ENCODE results near the gene PRR20D. TPM values are rescaled to one million over a fixed set of nuclear protein-coding genes. Genes with fewer than 3 reads are reported as not detected.
"Not testable (repeated sequence)": the region's sequence is repeated elsewhere in the genome, so short reads cannot be mapped to it uniquely, and the experiment has no call there.

Gene PRR20D
- total RNA-seq, 6 donors from 2014 or later: not detected

DNA sequence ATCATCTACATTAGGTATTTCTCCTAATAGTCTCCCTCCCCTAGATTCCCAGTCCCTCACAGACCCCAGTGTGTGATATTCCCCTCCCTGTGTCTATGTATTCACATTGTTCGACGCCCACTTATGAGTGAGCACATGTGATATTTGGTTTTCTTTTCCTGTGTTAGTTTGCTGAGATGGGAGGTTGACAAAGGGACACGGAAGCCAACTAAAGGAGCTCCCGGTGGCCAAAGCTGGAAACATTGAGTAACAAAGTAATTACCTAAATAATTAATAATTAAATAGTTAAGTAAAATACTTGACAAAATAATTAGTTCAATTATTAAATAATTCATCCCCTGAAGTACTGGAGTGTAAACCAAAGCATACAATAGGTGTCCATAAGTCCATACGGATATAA is 21.4 kb upstream of the PRR20D start:
- ATAC-seq (ENCODE audit: low FRiP score in 2 of 2): no peak
- no peak for TF ChIP-seq POLR2A (IDR thresholded peaks at IDR 0.05)
- TF ChIP-seq CTCF (IDR thresholded peaks at IDR 0.05): no peak
- TF ChIP-seq EP300 (IDR thresholded peaks at IDR 0.05): no peak
- TF ChIP-seq POLR2AphosphoS5 (IDR thresholded peaks at IDR 0.05): no peak

GRCh38 chr13:57139781-57140180 is 20.7 kb upstream of the PRR20D start:
- not testable (repeated sequence) for H3K4me1 ChIP-seq; DNase-seq; H3K27me3 ChIP-seq; H3K27ac ChIP-seq; H3K36me3 ChIP-seq; H3K9me3 ChIP-seq; H3K4me3 ChIP-seq; ATAC-seq (ENCODE audit: low FRiP score in 2 of 2)
- WGBS, 2 donors: 96 to 97% methylated on average over 7 to 11 of the region's 18 CpGs

More for the DNA sequence above, 21.4 kb upstream of the PRR20D start:
- WGBS, 2 donors: 89 to 94% methylated on average over 5 of the region's 5 CpGs
- Histone ChIP-seq H3K4me1 (no peaks in the 10 kb centered on the region), H3K27me3 (no peaks in the 10 kb centered on the region), H3K4me3 (no peak overlapping the region), H3K9me3 (peaks cover 0 to 4% (median 0%) of the 10 kb centered on the region in 4 donors), H3K27ac (no peak overlapping the region), H3K36me3 (no peaks in the 10 kb centered on the region)
- no peak for DNase-seq

DNA sequence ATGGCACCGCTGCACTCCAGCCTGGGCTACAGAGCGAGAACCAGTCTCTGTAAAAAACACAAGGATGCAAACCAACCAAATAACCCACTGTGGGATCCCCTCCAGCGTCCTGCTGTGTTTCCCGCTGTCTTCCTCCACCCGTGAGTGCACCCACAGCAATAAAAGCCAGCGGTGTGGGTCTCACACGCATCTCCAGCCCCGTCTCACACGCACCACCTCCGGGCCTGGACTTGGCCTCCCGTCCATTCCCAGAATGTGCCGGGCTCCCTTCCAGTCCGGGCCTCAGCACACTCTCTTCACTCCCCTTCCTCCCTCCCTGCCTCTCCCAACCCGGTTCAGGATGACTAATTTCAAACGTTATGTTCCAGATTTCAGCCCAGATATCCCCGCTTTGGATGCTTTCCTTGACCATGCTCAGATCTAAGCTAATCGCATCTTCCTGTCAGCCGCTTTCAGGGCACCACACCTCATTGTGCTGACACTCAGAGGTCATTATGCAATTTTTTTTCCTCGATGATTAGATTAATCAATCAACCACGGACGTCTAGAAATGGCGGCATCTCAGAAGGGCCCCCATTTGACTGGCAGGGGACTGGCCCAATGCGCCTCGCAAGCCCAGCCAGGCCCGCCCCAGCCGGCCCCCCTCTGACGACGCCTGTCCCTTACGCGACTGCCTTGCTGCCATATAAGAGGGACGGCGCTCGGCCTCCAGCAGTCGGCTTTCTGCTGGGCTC is 20.0 kb upstream of the PRR20D start, which contains the start of gene PRR20A:
Gene PRR20A (plus strand): TSS at position 684 of the 734 bp plus-strand sequence. CDS start 387 bp downstream, outside the sequence.
- not testable (repeated sequence) for H3K9me3 ChIP-seq; H3K4me3 ChIP-seq; H3K4me1 ChIP-seq; H3K36me3 ChIP-seq; H3K27ac ChIP-seq; H3K27me3 ChIP-seq; ATAC-seq (ENCODE audit: low FRiP score in 2 of 2)
- 92 to 96% methylated on average over 11 to 12 of the region's 34 CpGs for WGBS, 2 donors
- DNase-seq: peak in 1 of 2 donors; percentile 17

- H3K4me3 ChIP-seq; H3K36me3 ChIP-seq; ATAC-seq (ENCODE audit: low FRiP score in 2 of 2); H3K27ac ChIP-seq; H3K4me1 ChIP-seq; H3K9me3 ChIP-seq; H3K27me3 ChIP-seq; DNase-seq: not testable (repeated sequence)
- WGBS, 2 donors: no CpG with 5 or more reads among the region's 22 CpGs
Observed at GRCh38 chr13:57147188-57147587, 13.2 kb upstream of the PRR20D start, which contains the start of gene PRR20B. Gene PRR20B (plus strand): TSS chr13:57147488. CDS start chr13:57147875, 387 bp downstream.

GRCh38 chr13:57148106-57148505 is 12.3 kb upstream of the PRR20D start:
- not testable (repeated sequence) for H3K9me3 ChIP-seq; ATAC-seq (ENCODE audit: low FRiP score in 2 of 2); H3K27me3 ChIP-seq; DNase-seq; H3K36me3 ChIP-seq; H3K4me3 ChIP-seq; H3K4me1 ChIP-seq; H3K27ac ChIP-seq
- 91 to 97% methylated on average over 9 to 10 of the region's 14 CpGs for WGBS, 2 donors

DNA sequence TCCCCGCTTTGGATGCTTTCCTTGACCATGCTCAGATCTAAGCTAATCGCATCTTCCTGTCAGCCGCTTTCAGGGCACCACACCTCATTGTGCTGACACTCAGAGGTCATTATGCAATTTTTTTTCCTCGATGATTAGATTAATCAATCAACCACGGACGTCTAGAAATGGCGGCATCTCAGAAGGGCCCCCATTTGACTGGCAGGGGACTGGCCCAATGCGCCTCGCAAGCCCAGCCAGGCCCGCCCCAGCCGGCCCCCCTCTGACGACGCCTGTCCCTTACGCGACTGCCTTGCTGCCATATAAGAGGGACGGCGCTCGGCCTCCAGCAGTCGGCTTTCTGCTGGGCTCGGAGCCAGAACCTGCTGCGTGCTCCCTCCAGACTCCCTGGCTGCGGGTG is 6.7 kb upstream of the PRR20D start, which contains the start of gene PRR20C:
Gene PRR20C (plus strand): TSS at position 301 of the 400 bp plus-strand sequence. CDS start 387 bp downstream, outside the sequence.
- not testable (repeated sequence) for H3K36me3 ChIP-seq; DNase-seq; H3K27me3 ChIP-seq; H3K4me1 ChIP-seq; H3K27ac ChIP-seq; H3K4me3 ChIP-seq; H3K9me3 ChIP-seq; ATAC-seq (ENCODE audit: low FRiP score in 2 of 2)
- no CpG with 5 or more reads among the region's 22 CpGs for WGBS, 2 donors

DNA sequence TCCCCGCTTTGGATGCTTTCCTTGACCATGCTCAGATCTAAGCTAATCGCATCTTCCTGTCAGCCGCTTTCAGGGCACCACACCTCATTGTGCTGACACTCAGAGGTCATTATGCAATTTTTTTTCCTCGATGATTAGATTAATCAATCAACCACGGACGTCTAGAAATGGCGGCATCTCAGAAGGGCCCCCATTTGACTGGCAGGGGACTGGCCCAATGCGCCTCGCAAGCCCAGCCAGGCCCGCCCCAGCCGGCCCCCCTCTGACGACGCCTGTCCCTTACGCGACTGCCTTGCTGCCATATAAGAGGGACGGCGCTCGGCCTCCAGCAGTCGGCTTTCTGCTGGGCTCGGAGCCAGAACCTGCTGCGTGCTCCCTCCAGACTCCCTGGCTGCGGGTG is 6.5 kb downstream of the PRR20D start, which contains the start of gene PRR20E:
Gene PRR20E (plus strand): TSS at position 301 of the 400 bp plus-strand sequence. CDS start 387 bp downstream, outside the sequence.
- ATAC-seq (ENCODE audit: low FRiP score in 2 of 2); H3K36me3 ChIP-seq; H3K4me1 ChIP-seq; H3K4me3 ChIP-seq; H3K9me3 ChIP-seq; H3K27me3 ChIP-seq; H3K27ac ChIP-seq; DNase-seq: not testable (repeated sequence)
- no CpG with 5 or more reads among the region's 22 CpGs for WGBS, 2 donors

- Histone ChIP-seq H3K27ac (no peak overlapping the region), H3K4me3 (no peak overlapping the region), H3K4me1 (no peaks in the 10 kb centered on the region), H3K9me3 (no peaks in the 10 kb centered on the region), H3K36me3 (no peaks in the 10 kb centered on the region), H3K27me3 (no peaks in the 10 kb centered on the region)
- DNase-seq (no peak), ATAC-seq (ENCODE audit: low FRiP score in 2 of 2) (no peak)
- WGBS, 2 donors: 71 to 81% methylated on average over 1 of the region's 1 CpG
- TF ChIP-seq CTCF (IDR thresholded peaks at IDR 0.05) (no peak), POLR2A (IDR thresholded peaks at IDR 0.05) (no peak), POLR2AphosphoS5 (IDR thresholded peaks at IDR 0.05) (no peak), EP300 (IDR thresholded peaks at IDR 0.05) (no peak)
Observed at GRCh38 chr13:57191667-57192066, 31.2 kb downstream of the PRR20D start.
